ENCODE results near the gene SLC12A8.

Gene SLC12A8

GRCh38 chr3:125220183-125220582 lies 7.6 kb upstream of the SLC12A8 start:
- Histone ChIP-seq H3K36me3 (replicated peaks; ENCODE audit: insufficient read depth, low read length) (no peaks in the 10 kb centered on the region), H3K9ac (ENCODE audit: low read length) (no peak overlapping the region), H3K79me2 (ENCODE audit: low read length) (no peaks in the 10 kb centered on the region), H2AFZ (ENCODE audit: low read length) (no peak overlapping the region), H4K20me1 (ENCODE audit: insufficient read depth, low read length) (no peaks in the 10 kb centered on the region), H3K27me3 (replicated peaks; ENCODE audit: insufficient read depth, low read length) (no peaks in the 10 kb centered on the region), H3F3A (ENCODE audit: insufficient read depth, low read length) (no peaks in the 10 kb centered on the region), H3K4me2 (ENCODE audit: low read depth, low read length) (no peak overlapping the region), H3K4me1 (ENCODE audit: low read length) (no peaks in the 10 kb centered on the region), H3K9me2 (replicated peaks; ENCODE audit: insufficient read depth, low read length) (no peaks in the 10 kb centered on the region), H3K4me3 (ENCODE audit: low read length) (no peak overlapping the region), H3K27ac (ENCODE audit: low read length) (no peak overlapping the region), H3K9me3 (replicated peaks; ENCODE audit: insufficient read depth, low read length) (no peaks in the 10 kb centered on the region)
- TF ChIP-seq, protein P1, sequence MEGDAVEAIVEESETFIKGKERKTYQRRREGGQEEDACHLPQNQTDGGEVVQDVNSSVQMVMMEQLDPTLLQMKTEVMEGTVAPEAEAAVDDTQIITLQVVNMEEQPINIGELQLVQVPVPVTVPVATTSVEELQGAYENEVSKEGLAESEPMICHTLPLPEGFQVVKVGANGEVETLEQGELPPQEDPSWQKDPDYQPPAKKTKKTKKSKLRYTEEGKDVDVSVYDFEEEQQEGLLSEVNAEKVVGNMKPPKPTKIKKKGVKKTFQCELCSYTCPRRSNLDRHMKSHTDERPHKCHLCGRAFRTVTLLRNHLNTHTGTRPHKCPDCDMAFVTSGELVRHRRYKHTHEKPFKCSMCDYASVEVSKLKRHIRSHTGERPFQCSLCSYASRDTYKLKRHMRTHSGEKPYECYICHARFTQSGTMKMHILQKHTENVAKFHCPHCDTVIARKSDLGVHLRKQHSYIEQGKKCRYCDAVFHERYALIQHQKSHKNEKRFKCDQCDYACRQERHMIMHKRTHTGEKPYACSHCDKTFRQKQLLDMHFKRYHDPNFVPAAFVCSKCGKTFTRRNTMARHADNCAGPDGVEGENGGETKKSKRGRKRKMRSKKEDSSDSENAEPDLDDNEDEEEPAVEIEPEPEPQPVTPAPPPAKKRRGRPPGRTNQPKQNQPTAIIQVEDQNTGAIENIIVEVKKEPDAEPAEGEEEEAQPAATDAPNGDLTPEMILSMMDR (IDR thresholded peaks at IDR 0.05; ENCODE audit: low read length): no peak
- TF ChIP-seq EZH2 (optimal IDR thresholded peaks at IDR 0.05; ENCODE audit: low read depth, low read length): no peak
- no peak for TF ChIP-seq EZH2phosphoT487 (IDR thresholded peaks at IDR 0.05; ENCODE audit: low read length)
- DNase-seq: no peak

- H2AFZ ChIP-seq (ENCODE audit: low read length): no peak overlapping the region
- H3F3A ChIP-seq (ENCODE audit: insufficient read depth, low read length): no peaks in the 10 kb centered on the region
- no peaks in the 10 kb centered on the region for H3K4me1 ChIP-seq (ENCODE audit: low read length)
- no peak overlapping the region for H3K9ac ChIP-seq (ENCODE audit: low read length)
- TF ChIP-seq EZH2phosphoT487 (IDR thresholded peaks at IDR 0.05; ENCODE audit: low read length) (no peak), EZH2 (optimal IDR thresholded peaks at IDR 0.05; ENCODE audit: low read depth, low read length) (no peak)
- TF ChIP-seq, protein P1 (IDR thresholded peaks at IDR 0.05; ENCODE audit: low read length): no peak
- no peaks in the 10 kb centered on the region for H3K36me3 ChIP-seq (replicated peaks; ENCODE audit: insufficient read depth, low read length)
- H3K27ac ChIP-seq (ENCODE audit: low read length): no peak overlapping the region
- H3K9me3 ChIP-seq (replicated peaks; ENCODE audit: insufficient read depth, low read length): no peaks in the 10 kb centered on the region
- no peaks in the 10 kb centered on the region for H4K20me1 ChIP-seq (ENCODE audit: insufficient read depth, low read length)
- H3K4me2 ChIP-seq (ENCODE audit: low read depth, low read length): no peak overlapping the region
- no peaks in the 10 kb centered on the region for H3K27me3 ChIP-seq (replicated peaks; ENCODE audit: insufficient read depth, low read length)
- DNase-seq: no peak
- H3K9me2 ChIP-seq (replicated peaks; ENCODE audit: insufficient read depth, low read length): no peaks in the 10 kb centered on the region
- H3K79me2 ChIP-seq (ENCODE audit: low read length): no peaks in the 10 kb centered on the region
- no peak overlapping the region for H3K4me3 ChIP-seq (ENCODE audit: low read length)
These were observed 6.7 kb upstream of the SLC12A8 start for GRCh38 chr3:125219261-125219701.

- TF ChIP-seq EZH2 (optimal IDR thresholded peaks at IDR 0.05; ENCODE audit: low read depth, low read length): no peak
- TF ChIP-seq, protein P1 (IDR thresholded peaks at IDR 0.05; ENCODE audit: low read length): no peak
- TF ChIP-seq EZH2phosphoT487 (IDR thresholded peaks at IDR 0.05; ENCODE audit: low read length): no peak
- Histone ChIP-seq H2AFZ (ENCODE audit: low read length) (no peak overlapping the region), H3K4me3 (ENCODE audit: low read length) (no peak overlapping the region), H3K79me2 (ENCODE audit: low read length) (no peaks in the 10 kb centered on the region), H3K27me3 (replicated peaks; ENCODE audit: insufficient read depth, low read length) (no peaks in the 10 kb centered on the region), H3K9me3 (replicated peaks; ENCODE audit: insufficient read depth, low read length) (no peaks in the 10 kb centered on the region), H3F3A (ENCODE audit: insufficient read depth, low read length) (no peaks in the 10 kb centered on the region), H3K4me2 (ENCODE audit: low read depth, low read length) (no peak overlapping the region), H3K36me3 (replicated peaks; ENCODE audit: insufficient read depth, low read length) (no peaks in the 10 kb centered on the region), H3K9ac (ENCODE audit: low read length) (no peak overlapping the region), H3K9me2 (replicated peaks; ENCODE audit: insufficient read depth, low read length) (no peaks in the 10 kb centered on the region), H4K20me1 (ENCODE audit: insufficient read depth, low read length) (no peaks in the 10 kb centered on the region), H3K27ac (ENCODE audit: low read length) (no peak overlapping the region), H3K4me1 (ENCODE audit: low read length) (no peaks in the 10 kb centered on the region)
- no peak for DNase-seq
These were observed 2.2 kb upstream of the SLC12A8 start for GRCh38 chr3:125214738-125215137.
